DMS114 treated with DMSO at 0.1 percent for 48 hours (cell line): ENCODE measurements around the gene C1orf105.
"Not testable (repeated sequence)": the region's sequence is repeated elsewhere in the genome, so short reads cannot be mapped to it uniquely, and the experiment has no call there.

Experiments used
- DNase-seq: peaks from one replicate; lab custom pipeline; 2025; ENCODE audit not compliant: unreplicated experiment; lab: John Stamatoyannopoulos, UW

The C1orf105 gene

GRCh38 chr1:172420385-172420784 lies at the start of gene C1orf105:
Gene C1orf105 (plus strand): TSS chr1:172420685. CDS start chr1:172420886, 201 bp downstream.
- DNase-seq = no peak

- DNase-seq = not testable (repeated sequence)
Observed at GRCh38 chr1:172371646-172372045, 48.8 kb upstream of the C1orf105 start.

DNA sequence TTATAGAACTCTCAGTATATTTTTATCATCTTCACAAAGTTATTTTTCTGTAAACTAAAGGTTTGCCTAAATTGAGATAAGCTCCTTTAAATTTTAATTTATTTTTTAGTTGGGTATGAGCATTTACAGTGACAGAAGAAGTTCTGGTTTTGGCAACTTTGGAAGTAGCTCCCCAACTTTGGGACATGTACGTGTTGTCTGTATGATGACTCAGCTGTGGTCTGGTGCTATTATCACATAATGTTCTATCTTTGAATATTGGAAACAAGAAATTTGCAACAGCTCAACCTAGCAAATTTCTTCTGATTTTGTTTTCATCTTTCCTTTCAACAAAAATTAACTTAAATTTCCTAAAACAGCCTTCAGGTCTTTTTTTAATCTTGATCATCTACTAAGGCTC lies 46.6 kb upstream of the C1orf105 start:
- DNase-seq = no peak

DNA sequence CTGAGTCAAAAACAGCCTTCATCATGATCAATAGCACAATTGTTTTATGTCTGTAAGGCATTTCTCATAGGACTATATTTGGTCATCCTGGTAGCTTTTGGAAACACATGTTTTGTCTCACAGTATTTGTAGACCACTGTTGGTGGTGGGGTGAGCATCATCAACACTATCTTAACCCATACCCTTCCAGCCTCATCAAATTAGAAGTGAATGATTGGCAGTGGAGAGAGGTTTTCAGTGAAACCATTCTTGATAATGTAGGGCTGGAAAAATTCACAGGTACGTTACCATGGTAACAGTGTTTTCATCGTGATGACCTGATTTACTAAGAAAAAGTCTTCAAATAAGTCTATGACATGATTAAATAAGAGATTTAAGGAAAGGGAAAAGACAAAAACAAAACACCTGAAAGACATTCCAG lies 45.3 kb upstream of the C1orf105 start:
- no peak for DNase-seq

GRCh38 chr1:172376431-172376830 lies 44.1 kb upstream of the C1orf105 start:
- no peak for DNase-seq

- DNase-seq = no peak
Observed at GRCh38 chr1:172377565-172377964, 42.9 kb upstream of the C1orf105 start.

DNA sequence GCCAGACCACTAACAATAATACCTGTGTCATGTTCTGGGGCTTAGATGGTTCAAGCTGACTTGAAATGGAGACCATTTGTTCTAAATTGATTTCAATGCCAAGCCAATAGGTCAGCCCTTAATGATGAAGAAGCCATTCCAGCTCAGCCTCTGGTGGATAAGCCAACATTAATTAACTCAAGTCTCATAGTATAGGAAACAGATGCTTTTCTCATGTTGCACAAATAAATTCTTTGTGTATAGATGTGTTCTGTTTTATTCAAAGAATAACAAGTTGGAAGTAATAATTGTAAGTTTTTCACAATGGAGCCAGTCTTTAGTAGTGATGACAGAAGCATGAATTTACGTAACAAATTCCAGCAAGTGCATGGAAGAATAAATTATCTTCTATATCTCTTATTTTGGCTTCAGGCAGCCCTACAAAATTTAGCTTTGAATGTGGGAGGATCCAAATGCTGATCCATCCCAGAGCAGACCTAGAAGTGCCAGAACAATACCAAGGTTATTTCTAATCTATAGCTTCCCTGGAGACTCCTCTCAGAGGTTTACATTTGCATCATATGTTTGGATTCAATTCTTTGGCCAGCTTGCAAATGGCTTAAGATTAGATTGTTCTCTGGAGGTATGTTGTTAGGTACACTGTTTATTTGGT lies 42.2 kb upstream of the C1orf105 start:
- DNase-seq = no peak

- no peak for DNase-seq
Observed at GRCh38 chr1:172380441-172381244, 39.8 kb upstream of the C1orf105 start.

DNA sequence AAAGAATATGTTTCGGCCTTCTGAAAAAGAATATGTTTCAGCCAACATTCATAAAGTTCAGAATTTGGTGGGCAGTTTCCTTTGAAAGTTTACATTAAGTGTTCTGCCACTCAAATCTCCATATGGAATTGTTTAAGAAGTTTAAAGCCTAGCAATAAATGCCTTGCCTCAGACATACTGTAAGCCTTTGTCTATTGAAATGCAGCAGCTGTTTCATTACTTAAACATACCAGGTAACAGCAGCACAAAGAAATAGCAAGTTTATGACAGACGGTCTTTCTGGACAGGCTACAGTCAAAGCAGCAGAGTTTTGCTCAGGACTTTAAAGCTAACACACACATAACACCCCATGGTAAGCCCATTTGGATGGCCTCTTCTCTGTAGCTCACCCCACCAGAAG lies 38.5 kb upstream of the C1orf105 start:
- no peak for DNase-seq

- peak; percentile 76 for DNase-seq
Observed at GRCh38 chr1:172382406-172382805, 38.1 kb upstream of the C1orf105 start.

DNA sequence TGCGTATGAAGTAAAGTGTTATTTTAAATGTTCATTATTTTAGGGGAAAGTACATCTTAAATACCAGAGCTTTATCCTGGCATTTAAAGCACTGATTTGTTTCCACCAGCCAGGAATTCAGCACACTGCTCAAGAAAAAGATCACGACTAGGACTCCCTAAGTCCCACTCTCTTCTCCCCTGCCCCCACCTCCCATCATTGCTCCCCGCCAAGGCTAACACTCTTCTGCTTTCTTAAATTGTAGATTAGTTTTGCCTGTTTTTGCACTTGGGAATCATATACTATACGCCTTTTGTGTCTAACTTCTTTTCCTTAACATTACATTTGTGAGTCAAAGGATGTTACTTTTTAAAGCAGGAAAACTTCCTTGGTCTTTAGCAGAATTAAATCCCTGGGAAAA lies 37.5 kb upstream of the C1orf105 start:
- no peak for DNase-seq

DNA sequence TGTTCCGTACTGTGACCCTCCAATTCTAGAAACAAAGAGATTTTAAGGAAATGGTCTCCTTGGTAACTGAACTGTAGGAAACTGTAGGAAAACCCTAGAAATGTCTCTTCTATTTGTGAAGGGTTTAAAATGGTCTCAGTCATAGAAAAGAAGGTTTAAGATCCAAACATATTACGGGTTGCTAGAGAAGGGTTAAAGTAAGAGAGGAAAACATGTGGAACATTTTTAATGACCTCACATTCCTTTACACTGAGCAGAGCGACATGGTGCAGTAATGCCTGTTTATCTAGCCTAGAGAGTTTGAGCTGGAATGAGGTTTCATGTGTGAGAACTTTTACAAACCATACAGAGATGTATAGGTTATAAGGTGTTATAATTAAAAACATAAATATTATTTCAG lies 36.9 kb upstream of the C1orf105 start:
- peak; percentile 73 for DNase-seq

DNA sequence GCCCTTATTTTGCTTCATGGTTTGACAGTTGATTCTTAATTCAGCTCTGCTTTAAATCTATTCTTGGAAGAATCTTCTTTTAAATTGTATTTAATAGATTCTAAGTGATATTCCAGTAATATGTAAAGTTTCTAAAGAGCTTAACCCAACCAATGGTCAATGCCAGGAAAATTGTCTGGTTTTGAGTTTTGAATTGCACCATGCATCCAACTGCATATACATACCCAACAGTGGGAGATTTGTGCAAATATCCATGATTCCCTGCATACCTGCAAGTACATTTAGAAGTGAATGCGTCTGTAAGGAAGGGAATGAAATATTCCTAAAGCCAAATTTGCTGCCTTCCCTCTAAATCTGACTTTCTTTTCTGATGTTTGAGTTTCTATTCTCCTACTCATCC lies 35.8 kb upstream of the C1orf105 start:
- no peak for DNase-seq

DNA sequence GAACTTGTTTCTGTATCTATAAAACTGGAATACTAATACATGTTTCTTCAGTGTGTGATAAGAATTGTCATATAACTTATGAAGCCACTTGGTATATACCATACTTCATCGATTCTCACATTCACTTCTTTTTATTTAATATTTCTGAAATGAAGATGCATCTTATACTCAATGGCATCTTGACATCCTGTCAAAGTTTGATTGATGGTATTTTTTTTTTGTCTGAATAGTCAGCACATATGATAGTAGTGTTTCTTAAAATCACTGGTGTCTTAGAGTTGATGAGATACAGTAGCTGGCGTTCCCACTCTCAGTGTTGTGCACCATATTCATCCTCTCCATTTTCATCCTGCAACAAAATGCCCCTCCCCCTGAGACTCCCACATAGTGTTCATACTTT lies 34.4 kb upstream of the C1orf105 start:
- DNase-seq = no peak

- DNase-seq = no peak
Observed at GRCh38 chr1:172388490-172388889, 32.0 kb upstream of the C1orf105 start.

DNA sequence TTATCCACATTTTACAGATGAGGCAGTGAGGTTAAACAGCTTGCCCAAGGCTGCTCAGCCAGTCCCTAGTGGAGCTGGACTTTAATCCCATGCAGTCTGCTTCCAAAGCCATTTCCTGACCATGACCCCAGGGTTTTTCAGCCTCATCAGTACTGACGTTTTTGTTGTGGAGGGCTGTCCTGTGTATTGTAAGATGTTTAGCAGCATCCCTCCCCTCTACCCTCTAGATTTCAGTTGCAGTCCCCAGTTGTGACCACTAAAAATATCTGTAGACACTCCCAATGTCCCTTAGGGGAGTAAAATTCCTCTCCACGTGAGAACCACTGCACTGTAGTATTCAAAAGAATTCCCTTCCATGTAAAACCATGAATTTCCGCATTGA lies 30.2 kb upstream of the C1orf105 start:
- no peak for DNase-seq

DNA sequence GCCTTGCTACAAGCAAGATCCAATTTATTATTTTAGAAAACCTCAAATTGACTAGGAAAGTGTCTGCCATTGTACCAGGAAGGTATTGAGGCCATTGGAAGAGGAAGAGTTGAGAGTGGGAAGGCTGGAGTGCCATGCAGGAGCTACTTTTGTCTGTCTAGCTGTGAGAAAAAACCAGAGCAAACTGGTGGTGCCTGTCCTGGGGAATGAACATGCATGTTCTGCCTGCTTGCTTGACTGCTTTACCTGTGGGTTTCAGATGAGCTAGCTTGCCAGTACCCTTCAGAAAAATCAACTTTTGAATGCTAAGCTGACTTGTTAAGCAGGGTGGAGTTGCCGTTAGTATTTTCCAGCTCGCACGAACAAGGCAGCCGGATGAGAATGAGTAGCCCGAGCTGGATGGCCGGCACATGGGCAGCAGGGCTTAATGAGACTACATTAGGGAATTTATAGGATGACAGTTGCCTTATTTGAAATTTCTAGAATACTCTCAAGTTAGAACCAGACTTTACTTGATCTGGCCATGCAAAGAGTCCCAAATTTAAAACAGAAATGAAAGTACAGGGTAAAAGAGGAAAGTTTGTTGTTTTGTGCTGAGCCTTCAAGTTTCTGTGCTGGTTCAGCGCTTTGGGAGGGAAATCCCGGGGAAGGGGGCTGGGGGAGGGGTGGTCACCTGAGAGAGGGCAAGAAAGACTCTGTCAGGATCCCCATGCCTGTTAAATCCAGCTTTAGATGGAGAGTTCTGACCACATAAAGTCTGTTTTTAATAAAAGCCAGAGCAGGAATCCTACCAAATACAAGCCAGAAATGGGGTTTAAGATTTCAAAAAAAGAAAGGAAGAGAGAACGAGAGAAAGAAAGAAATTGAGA lies 29.6 kb upstream of the C1orf105 start:
- no peak for DNase-seq

GRCh38 chr1:172391976-172392375 lies 28.5 kb upstream of the C1orf105 start:
- no peak for DNase-seq

DNA sequence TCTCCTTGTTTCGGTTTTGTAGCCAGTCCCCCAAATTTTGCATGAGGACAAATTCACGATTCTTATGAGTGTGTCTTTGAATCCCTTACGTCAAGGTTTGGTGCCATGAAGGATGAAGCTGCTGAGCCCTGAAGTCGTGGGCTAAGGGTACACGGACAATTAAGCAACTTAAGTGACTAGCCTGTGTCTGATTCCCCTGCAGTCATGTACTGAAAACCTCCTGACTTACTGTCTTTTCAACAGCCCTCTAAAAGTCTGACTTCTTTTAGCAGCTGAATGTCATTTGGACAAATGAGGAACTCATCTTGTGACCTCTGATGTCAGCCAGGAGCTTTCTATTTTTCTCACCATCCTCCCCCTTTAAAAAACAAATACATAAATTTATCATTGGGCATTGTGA lies 27.1 kb upstream of the C1orf105 start:
- DNase-seq = no peak

GRCh38 chr1:172394141-172394751 lies 26.2 kb upstream of the C1orf105 start:
- no peak for DNase-seq

DNA sequence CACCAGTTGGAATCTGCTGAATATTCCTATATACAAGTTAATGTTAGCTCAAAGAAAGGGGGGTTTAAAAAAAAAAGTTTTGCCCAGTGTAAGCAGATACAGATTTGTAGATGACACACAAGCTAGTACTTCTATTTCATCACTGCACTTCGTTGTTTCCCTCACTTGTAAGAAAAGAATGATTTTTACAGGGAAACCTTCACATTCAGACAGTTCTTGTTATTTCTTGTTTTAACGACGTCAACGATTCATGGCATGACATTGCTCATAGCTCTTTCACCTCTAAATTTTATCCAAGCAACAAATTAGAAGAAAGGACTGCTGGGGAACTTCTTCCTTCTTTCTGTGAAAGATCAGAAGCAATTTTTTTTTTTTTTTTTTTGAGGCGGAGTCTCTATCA lies 25.7 kb upstream of the C1orf105 start:
- no peak for DNase-seq
